Suprapubic skin (tissue), 4 donors: ENCODE results near the gene GRID1.

Source experiments
- CTCF ChIP-seq, 2 donors: fragments of 200-600 bp in 1 of 2; fragments of 450-650 bp in 1 of 2; sonication (generic) in 1 of 2; IDR thresholded peaks; one replicate each; pipeline ENCODE4 v1.5.1; 2016 to 2019; ENCODE audit warnings: antibody characterized with exemption in 2 of 2, mild to moderate bottlenecking in 1 of 2, moderate library complexity in 1 of 2
- EP300 ChIP-seq: sonication (generic); formaldehyde crosslinking; IDR thresholded peaks from one replicate; pipeline ENCODE4 v1.6.1; 2017; ENCODE audit warnings: antibody characterized with exemption
- POLR2AphosphoS5 ChIP-seq, 3 donors: sonication (generic); formaldehyde crosslinking; IDR thresholded peaks; one replicate each; pipeline ENCODE4 v1.6.1; 2017; ENCODE audit warnings: antibody characterized with exemption in 3 of 3

GRCh38 chr10:85864173-85864549 is 502.4 kb downstream of the GRID1 start:
- TF ChIP-seq CTCF (IDR thresholded peaks at IDR 0.05) (no peak), EP300 (no peak), POLR2AphosphoS5 (IDR thresholded peaks at IDR 0.05) (no peak)
